A673 (cell line): ENCODE data around the gene LRP2. TPM values are rescaled to one million over a fixed set of nuclear protein-coding genes. Genes with fewer than 3 reads are reported as not detected.

Experiments used
- BruUV-seq: library from RNA; stranded (reverse); fragments of 400-500 nt; replicated peaks from 2 replicates; lab custom pipeline; 2021; lab: Mats Ljungman, UMichigan
- CTCF ChIA-PET: fragments of 300-600 bp; sonication (Branson Sonifier 250); formaldehyde crosslinking; loops from one replicate; lab custom pipeline; 2022; ENCODE audit warnings: antibody characterized with exemption; lab: Charles Lee
- POLR2A ChIA-PET: fragments of 300-600 bp; sonication (Branson Sonifier 250); formaldehyde crosslinking; loops from one replicate; lab custom pipeline; 2022; ENCODE audit warnings: antibody characterized with exemption; ENCODE audit not compliant: low non-redundant PET; lab: Charles Lee
- DNase-seq: peaks from one replicate; pipeline ENCODE4 v3.0.0-alpha.2; 2015; ENCODE audit warnings: low spot score
- H3K27ac ChIP-seq: fragments of 200-600 bp; sonication (generic); 2 replicates; pipeline ENCODE4 v1.5.1; 2016; ENCODE audit warnings: mixed run types, low read depth, mild to moderate bottlenecking, mixed read lengths, antibody characterized with exemption, low read length; ENCODE audit not compliant: poor library complexity, severe bottlenecking
- H3K27me3 ChIP-seq: fragments of 200-600 bp; sonication (generic); replicated peaks from 2 replicates; pipeline ENCODE4 v1.6.1; 2017; ENCODE audit warnings: mixed run types, low read depth, mild to moderate bottlenecking, mixed read lengths, antibody characterized with exemption, low read length; ENCODE audit not compliant: insufficient read depth, poor library complexity
- H3K36me3 ChIP-seq: fragments of 200-600 bp; sonication (generic); 2 replicates; pipeline ENCODE4 v1.6.1; 2016; ENCODE audit warnings: mixed run types, mild to moderate bottlenecking, mixed read lengths, antibody characterized with exemption, low read length; ENCODE audit not compliant: insufficient read depth, poor library complexity, severe bottlenecking
- H3K4me1 ChIP-seq: fragments of 200-600 bp; sonication (generic); 2 replicates; pipeline ENCODE4 v1.6.1; 2017; ENCODE audit warnings: mixed run types, mild to moderate bottlenecking, mixed read lengths, antibody characterized with exemption, low read length; ENCODE audit not compliant: insufficient read depth, poor library complexity, severe bottlenecking
- H3K4me3 ChIP-seq: fragments of 200-600 bp; sonication (generic); 2 replicates; pipeline ENCODE4 v1.5.1; 2016; ENCODE audit warnings: low read depth, mixed run types, mild to moderate bottlenecking, mixed read lengths, low read length; ENCODE audit not compliant: poor library complexity, severe bottlenecking
- H3K9me3 ChIP-seq: fragments of 200-600 bp; sonication (generic); 2 replicates; pipeline ENCODE4 v1.6.1; 2016; ENCODE audit warnings: mixed run types, low read depth, mild to moderate bottlenecking, mixed read lengths, antibody characterized with exemption, low read length; ENCODE audit not compliant: poor library complexity, severe bottlenecking
- CTCF ChIP-seq: fragments of 300-800, 200-600 bp; sonication (generic); conservative IDR thresholded peaks from 2 replicates; pipeline ENCODE4 v1.5.1; 2017; ENCODE audit warnings: low read depth, mild to moderate bottlenecking, antibody characterized with exemption, low read length, moderate library complexity, mixed read lengths
- EZH2 ChIP-seq: fragments of 200-600 bp; sonication (generic); IDR thresholded peaks from 2 replicates; pipeline ENCODE4 v1.6.1; 2017; ENCODE audit warnings: borderline replicate concordance, low read depth, mild to moderate bottlenecking, mixed read lengths, antibody characterized with exemption, low read length; ENCODE audit not compliant: poor library complexity, severe bottlenecking
- intact Hi-C: fragments of 100-400 bp; cut with micrococcal nuclease; formaldehyde crosslinking; loops from one replicate; pipeline ENCODE4 v1.10.0; 2022; ENCODE audit not compliant: unreplicated experiment
- total RNA-seq: library from RNA; stranded (reverse); gene quantifications from 2 replicates; pipeline ENCODE4 v1.2.3, GENCODE V29; 2021

The LRP2 gene
- total RNA-seq, 1 experiment from 2014 or later = 0.26 TPM

- Histone ChIP-seq H3K4me1 (no peaks in the 10 kb centered on the region), H3K27me3 (no peaks in the 10 kb centered on the region), H3K36me3 (no peaks in the 10 kb centered on the region), H3K4me3 (no peak overlapping the region), H3K9me3 (no peaks in the 10 kb centered on the region), H3K27ac (no peak overlapping the region)
- BruUV-seq = no TSS peak
- POLR2A ChIA-PET = interaction anchor here (0.6 kb wide), 1 partner anchor 11 kb away, joined by 4 read pairs; no protein-coding TSS in a partner anchor
- CTCF ChIA-PET = no interaction called here
- no peak for DNase-seq
- TF ChIP-seq CTCF = no peak
- TF ChIP-seq EZH2 = no peak
- intact Hi-C loops = no loop called here
Observed at GRCh38 chr2:169086893-169087467, 275.4 kb downstream of the LRP2 start.

GRCh38 chr2:169082995-169083394 lies 279.3 kb downstream of the LRP2 start:
- Histone ChIP-seq H3K9me3 (no peaks in the 10 kb centered on the region), H3K27me3 (peaks cover 5% of the 10 kb centered on the region), H3K36me3 (no peaks in the 10 kb centered on the region), H3K4me1 (no peaks in the 10 kb centered on the region), H3K27ac (no peak overlapping the region), H3K4me3 (no peak overlapping the region)
- TF ChIP-seq EZH2 = no peak
- TF ChIP-seq CTCF = no peak
- intact Hi-C loops = no loop called here
- ChIA-PET CTCF (no interaction called here), POLR2A (no interaction called here)
- BruUV-seq = no TSS peak
- DNase-seq = no peak

- CTCF ChIA-PET = no interaction called here
- intact Hi-C loops = no loop called here
Observed at GRCh38 chr2:169081551-169081950, 280.8 kb downstream of the LRP2 start.

More at GRCh38 chr2:169081551-169081950, 280.8 kb downstream of the LRP2 start:
- POLR2A ChIA-PET = no interaction called here
- H3K36me3 ChIP-seq = no peaks in the 10 kb centered on the region
- no peaks in the 10 kb centered on the region for H3K4me1 ChIP-seq
- TF ChIP-seq EZH2 (no peak), CTCF (no peak)
- H3K4me3 ChIP-seq = no peak overlapping the region
- no peak for DNase-seq
- no peak overlapping the region for H3K27ac ChIP-seq
- H3K9me3 ChIP-seq = no peaks in the 10 kb centered on the region
- BruUV-seq = no TSS peak
- H3K27me3 ChIP-seq = peaks cover 5% of the 10 kb centered on the region
